ENCODE results near the gene RMND5B.

Gene RMND5B

GRCh38 chr5:178136990-178137389 is 6.2 kb downstream of the RMND5B start:
- no peak for DNase-seq

- DNase-seq: no peak
Measured at GRCh38 chr5:178137991-178138390, 7.2 kb downstream of the RMND5B start.

- DNase-seq: no peak
Measured at GRCh38 chr5:178141550-178141949, 10.7 kb downstream of the RMND5B start.

- no peak for DNase-seq
Measured at GRCh38 chr5:178142642-178143041, 11.8 kb downstream of the RMND5B start.

- DNase-seq: no peak
Measured at GRCh38 chr5:178143246-178143645, 12.4 kb downstream of the RMND5B start.

- no peak for DNase-seq
Measured at GRCh38 chr5:178143901-178144300, 13.1 kb downstream of the RMND5B start.

- peak; percentile 74 for DNase-seq
Measured at GRCh38 chr5:178145965-178146820, 15.4 kb downstream of the RMND5B start.

- DNase-seq: no peak
Measured at GRCh38 chr5:178147406-178147805, 16.6 kb downstream of the RMND5B start.

GRCh38 chr5:178149199-178149932 is 18.6 kb downstream of the RMND5B start:
- DNase-seq: no peak

- no peak for DNase-seq
Measured at GRCh38 chr5:178150977-178151734, 20.3 kb downstream of the RMND5B start.

GRCh38 chr5:178152491-178153444 is 22.0 kb downstream of the RMND5B start:
- DNase-seq: no peak

- DNase-seq: peak; percentile 99
Measured at GRCh38 chr5:178153530-178154340, 22.9 kb downstream of the RMND5B start, which contains the start of gene NHP2. TSS of gene NHP2 (minus strand) at chr5:178153885. CDS start at chr5:178153817, 68 bp downstream.

- peak; percentile 25 for DNase-seq
Measured at GRCh38 chr5:178155065-178155464, 24.3 kb downstream of the RMND5B start.

GRCh38 chr5:178160176-178160575 is 29.4 kb downstream of the RMND5B start:
- no peak for DNase-seq

GRCh38 chr5:178162481-178162880 is 31.7 kb downstream of the RMND5B start:
- DNase-seq: no peak

GRCh38 chr5:178163772-178164735 is 33.2 kb downstream of the RMND5B start:
- peak; percentile 71 for DNase-seq

GRCh38 chr5:178165581-178165980 is 34.8 kb downstream of the RMND5B start:
- no peak for DNase-seq

GRCh38 chr5:178170455-178170854 is 39.6 kb downstream of the RMND5B start:
- no peak for DNase-seq

- no peak for DNase-seq
Measured at GRCh38 chr5:178174456-178174855, 43.6 kb downstream of the RMND5B start.

GRCh38 chr5:178176791-178177190 is 46.0 kb downstream of the RMND5B start:
- DNase-seq: no peak

Data from EL (cell line).